K562 (cell line): ENCODE results near the gene C2. TPM values are rescaled to one million over a fixed set of nuclear protein-coding genes. Genes with fewer than 3 reads are reported as not detected.

Experiments used
- ARNT ChIP-seq, 2 experiments: fragments of 450-650 bp; IDR thresholded peaks; 2 replicates each; pipeline ENCODE4 v1.6.1; 2016; ENCODE audit warnings: mild to moderate bottlenecking in 1 of 2
- ASH1L ChIP-seq: fragments of 450-650 bp; IDR thresholded peaks from 2 replicates; pipeline ENCODE4 v1.6.1; 2018; ENCODE audit warnings: borderline replicate concordance, mild to moderate bottlenecking, low read depth; ENCODE audit not compliant: partially characterized antibody
- ESRRA ChIP-seq: fragments of 450-650 bp; IDR thresholded peaks from 2 replicates; pipeline ENCODE4 v1.6.1; 2014; ENCODE audit warnings: low read depth, mild to moderate bottlenecking, moderate library complexity, borderline replicate concordance
- FOXP1 ChIP-seq: sonication (generic); formaldehyde crosslinking; IDR thresholded peaks from 2 replicates; pipeline ENCODE4 v1.8.0; 2022; ENCODE audit warnings: mild to moderate bottlenecking, missing genetic modification reagents
- NFE2L1 ChIP-seq: fragments of 450-650 bp; IDR thresholded peaks from 2 replicates; pipeline ENCODE4 v1.6.1; 2016; ENCODE audit warnings: missing genetic modification characterization, low read depth, mild to moderate bottlenecking, missing compliant biosample characterization, moderate library complexity, borderline replicate concordance
- RFX7 ChIP-seq: fragments of 250-450 bp; sonication (Bioruptor Pico); IDR thresholded peaks from 2 replicates; pipeline ENCODE4 v1.5.1; 2021; ENCODE audit warnings: mild to moderate bottlenecking
- SAP30 ChIP-seq: fragments of 200-600 bp; sonication (generic); IDR thresholded peaks from 2 replicates; pipeline ENCODE4 v1.6.1; 2012; ENCODE audit warnings: borderline replicate concordance, low read depth, mild to moderate bottlenecking, moderate library complexity, low read length, control low read depth, inconsistent platforms; ENCODE audit not compliant: insufficient read depth, poor library complexity, severe bottlenecking
- SP1 ChIP-seq: sonication (generic); formaldehyde crosslinking; IDR thresholded peaks from 2 replicates; pipeline ENCODE4 v1.8.1; 2022; ENCODE audit warnings: mild to moderate bottlenecking, missing genetic modification reagents
- ZFPM2 ChIP-seq: fragments of 250-450 bp; sonication (Bioruptor Pico); IDR thresholded peaks from 2 replicates; pipeline ENCODE4 v1.5.1; 2022; ENCODE audit warnings: mild to moderate bottlenecking
- ZNF140 ChIP-seq: fragments of 250-450 bp; sonication (Bioruptor Pico); IDR thresholded peaks from 2 replicates; pipeline ENCODE4 v1.8.0; 2021; ENCODE audit warnings: moderate library complexity, mild to moderate bottlenecking, inconsistent platforms
- ZNF184 ChIP-seq: sonication (generic); formaldehyde crosslinking; IDR thresholded peaks from 2 replicates; pipeline ENCODE4 v1.5.0; 2020; ENCODE audit warnings: missing genetic modification reagents
- ZNF224 ChIP-seq: sonication (generic); formaldehyde crosslinking; IDR thresholded peaks from 2 replicates; pipeline ENCODE4 v1.8.0; 2022; ENCODE audit warnings: mild to moderate bottlenecking, missing genetic modification reagents
- ZNF717 ChIP-seq: fragments of 250-450 bp; sonication (Bioruptor Pico); IDR thresholded peaks from 2 replicates; pipeline ENCODE4 v1.5.0; 2021
- polyA plus RNA-seq, 8 experiments: library from polyadenylated mRNA; depleted of rRNA in 4 of 8; stranded (reverse) in 5 of 8; unstranded in 3 of 8; fragments of >200 nt; fragmentation: Nextera tagmentation in 2 of 8; fragmentation: Illumina TruSeq in 1 of 8; extraction: Ambion mirVana in 2 of 8; extraction: Trizol in 1 of 8; gene quantifications; 2 replicates each; pipeline versions ENCODE4 v1.2.1 to v1.2.3, GENCODE V29; 2011 to 2014; ENCODE audit warnings: inconsistent platforms in 1 of 8, missing spikeins in 1 of 8
- total RNA-seq, 7 experiments: library from RNA; depleted of rRNA in 6 of 7; stranded (reverse); fragments of >200 nt in 6 of 7; fragmentation: Illumina TruSeq in 2 of 7; extraction: Trizol in 2 of 7; gene quantifications; 2 replicates each; pipeline versions ENCODE4 v1.2.1 to v1.2.3, GENCODE V29; 2011 to 2021; ENCODE audit warnings: low replicate concordance in 1 of 7
- TF ChIP-seq, protein P1 (sequence below): sonication (generic); formaldehyde crosslinking; IDR thresholded peaks from 2 replicates; pipeline ENCODE4 v1.8.0; 2022; ENCODE audit warnings: missing genetic modification reagents, mild to moderate bottlenecking, moderate library complexity, borderline replicate concordance
- TF ChIP-seq, protein P2 (sequence below), 2 experiments: IDR thresholded peaks; 2 replicates each; pipeline ENCODE4 v1.6.1; 2012; ENCODE audit warnings: improper control_type of control experiment in 2 of 2, low read depth in 2 of 2, low read length in 2 of 2, borderline replicate concordance in 1 of 2
- TF ChIP-seq, protein P3 (sequence below): fragments of 450-650 bp; formaldehyde crosslinking; IDR thresholded peaks from 2 replicates; pipeline ENCODE4 v1.4.0; 2020; ENCODE audit warnings: mild to moderate bottlenecking, moderate library complexity

Gene C2
- total and polyA plus RNA-seq, 9 of the 15 experiments (the other 6 are each of a cell fraction or from before 2014, with no cell fraction given): 0.05 to 1.1 (median 0.39) TPM; not detected in 1

DNA sequence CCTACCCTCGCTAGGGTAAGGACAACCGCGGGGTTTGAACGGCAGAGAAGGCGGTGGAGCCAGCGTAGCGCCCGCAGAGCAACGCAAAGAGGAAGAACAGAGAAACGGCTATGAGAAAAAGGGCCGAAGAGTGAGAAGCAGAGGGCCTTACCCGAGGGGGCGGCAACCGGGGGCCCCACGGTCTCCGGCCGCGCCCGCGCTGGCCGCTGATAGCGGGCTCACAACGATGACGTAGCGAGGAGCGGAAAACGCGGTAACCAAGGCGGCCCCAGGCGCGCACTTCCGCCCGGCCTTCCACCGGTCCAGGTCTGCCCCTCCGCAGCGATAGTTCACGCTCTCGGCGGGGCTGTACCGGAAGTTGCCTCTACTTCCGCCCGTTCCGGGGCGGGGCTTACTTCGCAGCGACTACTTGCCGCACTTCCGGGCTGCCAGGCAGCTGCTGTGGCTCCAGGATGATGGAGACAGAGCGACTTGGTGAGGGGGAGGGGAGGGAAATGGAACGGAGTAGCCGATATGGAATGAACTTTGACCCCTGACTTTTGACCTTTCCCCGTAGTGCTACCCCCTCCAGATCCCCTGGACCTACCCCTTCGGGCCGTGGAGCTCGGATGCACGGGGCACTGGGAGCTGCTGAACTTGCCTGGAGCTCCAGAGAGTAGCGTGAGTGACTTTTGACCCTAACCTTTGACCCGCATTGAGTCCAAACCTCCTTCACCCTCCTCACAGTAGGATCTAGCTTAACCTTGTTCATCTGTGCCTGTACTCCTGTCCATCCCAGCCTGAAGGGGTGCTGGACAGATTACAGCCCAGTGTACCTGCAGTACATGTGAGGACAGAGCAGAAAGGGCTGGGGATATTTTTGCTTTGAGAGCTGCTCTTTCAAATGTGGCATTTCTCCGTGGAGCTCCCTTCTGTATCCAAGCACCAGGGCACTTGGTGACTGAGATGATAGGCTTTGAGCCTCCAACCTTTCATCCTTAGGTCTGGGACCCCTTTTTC is 31.5 kb downstream of the C2 start, which contains the start of the genes NELFE and SKIC2 (continued):
- TF ChIP-seq RFX7 (peak; percentile 51; the same call in 1 of the 2 replicates), NFE2L1 (no peak), ESRRA (peak; percentile 84), ZNF224 (CRISPR knock-in tag) (no peak), FOXP1 (peak; percentile 93; the same call in 1 of the 2 replicates), SAP30 (peak; percentile 89), ARNT (IDR thresholded peaks at IDR 0.05) (peak in 1 of 2 experiments; percentile 66; a peak in 2 of 4 replicates), ZFPM2 (CRISPR knock-in tag) (0 out of 2 replicates have a peak, but pooled peaks have one; percentile 82), ZNF717 (CRISPR knock-in tag) (no peak), ZNF140 (CRISPR knock-in tag) (0 out of 2 replicates have a peak, but pooled peaks have one; percentile 63), ZNF184 (no peak), ASH1L (peak; percentile 88), SP1 (peak; percentile 100)
- TF ChIP-seq, protein P1, sequence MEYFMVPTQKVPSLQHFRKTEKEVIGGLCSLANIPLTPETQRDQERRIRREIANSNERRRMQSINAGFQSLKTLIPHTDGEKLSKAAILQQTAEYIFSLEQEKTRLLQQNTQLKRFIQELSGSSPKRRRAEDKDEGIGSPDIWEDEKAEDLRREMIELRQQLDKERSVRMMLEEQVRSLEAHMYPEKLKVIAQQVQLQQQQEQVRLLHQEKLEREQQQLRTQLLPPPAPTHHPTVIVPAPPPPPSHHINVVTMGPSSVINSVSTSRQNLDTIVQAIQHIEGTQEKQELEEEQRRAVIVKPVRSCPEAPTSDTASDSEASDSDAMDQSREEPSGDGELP: peak; percentile 98
- TF ChIP-seq, protein P2, sequence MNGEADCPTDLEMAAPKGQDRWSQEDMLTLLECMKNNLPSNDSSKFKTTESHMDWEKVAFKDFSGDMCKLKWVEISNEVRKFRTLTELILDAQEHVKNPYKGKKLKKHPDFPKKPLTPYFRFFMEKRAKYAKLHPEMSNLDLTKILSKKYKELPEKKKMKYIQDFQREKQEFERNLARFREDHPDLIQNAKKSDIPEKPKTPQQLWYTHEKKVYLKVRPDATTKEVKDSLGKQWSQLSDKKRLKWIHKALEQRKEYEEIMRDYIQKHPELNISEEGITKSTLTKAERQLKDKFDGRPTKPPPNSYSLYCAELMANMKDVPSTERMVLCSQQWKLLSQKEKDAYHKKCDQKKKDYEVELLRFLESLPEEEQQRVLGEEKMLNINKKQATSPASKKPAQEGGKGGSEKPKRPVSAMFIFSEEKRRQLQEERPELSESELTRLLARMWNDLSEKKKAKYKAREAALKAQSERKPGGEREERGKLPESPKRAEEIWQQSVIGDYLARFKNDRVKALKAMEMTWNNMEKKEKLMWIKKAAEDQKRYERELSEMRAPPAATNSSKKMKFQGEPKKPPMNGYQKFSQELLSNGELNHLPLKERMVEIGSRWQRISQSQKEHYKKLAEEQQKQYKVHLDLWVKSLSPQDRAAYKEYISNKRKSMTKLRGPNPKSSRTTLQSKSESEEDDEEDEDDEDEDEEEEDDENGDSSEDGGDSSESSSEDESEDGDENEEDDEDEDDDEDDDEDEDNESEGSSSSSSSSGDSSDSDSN (IDR thresholded peaks at IDR 0.05; ENCODE audit: borderline replicate concordance in 1 of 2, low read depth in 2 of 2, low read length in 2 of 2): no peak; a peak in 1 of 4 replicates
- TF ChIP-seq, protein P3, sequence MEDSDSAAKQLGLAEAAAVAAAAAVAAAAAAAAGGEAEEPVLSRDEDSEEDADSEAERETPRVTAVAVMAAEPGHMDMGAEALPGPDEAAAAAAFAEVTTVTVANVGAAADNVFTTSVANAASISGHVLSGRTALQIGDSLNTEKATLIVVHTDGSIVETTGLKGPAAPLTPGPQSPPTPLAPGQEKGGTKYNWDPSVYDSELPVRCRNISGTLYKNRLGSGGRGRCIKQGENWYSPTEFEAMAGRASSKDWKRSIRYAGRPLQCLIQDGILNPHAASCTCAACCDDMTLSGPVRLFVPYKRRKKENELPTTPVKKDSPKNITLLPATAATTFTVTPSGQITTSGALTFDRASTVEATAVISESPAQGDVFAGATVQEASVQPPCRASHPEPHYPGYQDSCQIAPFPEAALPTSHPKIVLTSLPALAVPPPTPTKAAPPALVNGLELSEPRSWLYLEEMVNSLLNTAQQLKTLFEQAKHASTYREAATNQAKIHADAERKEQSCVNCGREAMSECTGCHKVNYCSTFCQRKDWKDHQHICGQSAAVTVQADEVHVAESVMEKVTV (CRISPR knock-in tag): peak; percentile 50; the same call in 1 of the 2 replicates
